ENCODE results near the gene PDXDC1. TPM values are rescaled to one million over a fixed set of nuclear protein-coding genes. Genes with fewer than 3 reads are reported as not detected.

Gene PDXDC1
- total RNA-seq, 1 donor = 61.0 TPM

Small RNA genes lying within 50 kb of the gene (small RNA-seq; reads per million reads assigned to genes)
- gene AC138932.4 (not detected), gene MIR1972-1 (not detected), gene MIR3180-4 (not detected), gene MIR6511A1 (not detected), gene MIR6770-1 (not detected), gene RF00019 (not detected)

Other genes with a start within 250 kb of the PDXDC1 start
- gene NPIPA2, start 232.5 kb upstream of the PDXDC1 start, total RNA-seq (ENCODE audit: low replicate concordance) = 0.36 TPM in 1 of 2 replicates, not detected in the other
- gene NOMO1, start 141.3 kb upstream of the PDXDC1 start, total RNA-seq (ENCODE audit: low replicate concordance) = 40.7 and 97.7 TPM in 2 replicates
- gene NPIPA1, start 37.6 kb upstream of the PDXDC1 start, total RNA-seq (ENCODE audit: low replicate concordance) = 47.7 and 52.7 TPM in 2 replicates
- gene NTAN1, start 81.0 kb downstream of the PDXDC1 start, total RNA-seq (ENCODE audit: low replicate concordance) = 21.6 and 109 TPM in 2 replicates
- gene RRN3, start 119.2 kb downstream of the PDXDC1 start, total RNA-seq (ENCODE audit: low replicate concordance) = 26.1 and 27.9 TPM in 2 replicates

All from fibroblast of the aortic adventitia (primary cell).